Esophagus muscularis mucosa (tissue), 3 donors: Measurements from ENCODE around the gene ATG3.

ENCODE experiments used
- CTCF ChIP-seq, 3 experiments: fragments of 200-600 bp in 2 of 3; fragments of 450-650 bp in 1 of 3; sonication (generic) in 2 of 3; IDR thresholded peaks; one replicate each; pipeline ENCODE4 v1.5.1; 2017 to 2019; ENCODE audit warnings: antibody characterized with exemption in 3 of 3, mild to moderate bottlenecking in 2 of 3, moderate library complexity in 1 of 3
- POLR2AphosphoS5 ChIP-seq, 2 donors: sonication (generic); formaldehyde crosslinking; IDR thresholded peaks; one replicate each; pipeline ENCODE4 v1.6.1; 2017; ENCODE audit warnings: antibody characterized with exemption in 2 of 2

- TF ChIP-seq CTCF (IDR thresholded peaks at IDR 0.05) (no peak), POLR2AphosphoS5 (IDR thresholded peaks at IDR 0.05) (no peak)
Measured at GRCh38 chr3:112568642-112569041, 6.9 kb upstream of the ATG3 start.
